BLaER1 treated with 17β-estradiol and CSF1 and Interleukin-3, amounts not matched to agents 10 nM and 100 nM (cell line): ENCODE measurements around the gene ATP13A3.

ENCODE experiments used
- H3K27ac ChIP-seq, 11 experiments: shearing (Covaris generic); formaldehyde crosslinking; 2 replicates each; pipeline ENCODE4 v1.8.1; 2022
- H3K27me3 ChIP-seq, 11 experiments: shearing (Covaris generic); formaldehyde crosslinking; 2 replicates each; pipeline ENCODE4 v1.8.1; 2022
- H3K36me3 ChIP-seq, 11 experiments: shearing (Covaris generic); formaldehyde crosslinking; 2 replicates each; pipeline ENCODE4 v1.8.1; 2022
- H3K4me1 ChIP-seq, 10 experiments: shearing (Covaris generic); formaldehyde crosslinking; 2 replicates each; pipeline ENCODE4 v1.8.1; 2022
- H3K4me2 ChIP-seq, 11 experiments: shearing (Covaris generic); formaldehyde crosslinking; 2 replicates each; pipeline ENCODE4 v1.8.1; 2022
- H3K4me3 ChIP-seq, 10 experiments: shearing (Covaris generic); formaldehyde crosslinking; 2 replicates each; pipeline ENCODE4 v1.8.1; 2022
- H3K9ac ChIP-seq, 11 experiments: shearing (Covaris generic); formaldehyde crosslinking; 2 replicates each; pipeline ENCODE4 v1.8.1; 2022
- H3K9me3 ChIP-seq, 11 experiments: shearing (Covaris generic); formaldehyde crosslinking; replicated peaks in 1 of 11; 2 replicates each; pipeline ENCODE4 v1.8.1; 2022
- H4K20me1 ChIP-seq, 11 experiments: shearing (Covaris generic); formaldehyde crosslinking; 2 replicates each; pipeline ENCODE4 v1.8.1; 2022
- Cebpa-rat ChIP-seq, 11 experiments: shearing (Covaris generic); IDR thresholded peaks; 2 replicates each; pipeline ENCODE4 v1.8.1; 2022

The ATP13A3 gene

GRCh38 chr3:194474675-194475074 lies 12.1 kb downstream of the ATP13A3 start:
- Histone ChIP-seq H3K36me3 (peaks cover 20 to 60% (median 36%) of the 10 kb centered on the region in 11 experiments; a peak in 21 of 22 replicates), H4K20me1 (peaks cover 49 to 100% (median 94%) of the 10 kb centered on the region in 11 experiments), H3K4me3 (no peak overlapping the region), H3K9ac (0 out of 22 replicates have a peak overlapping the region, but pooled peaks of 1 of the 11 experiments have one; percentile 45), H3K27me3 (no peaks in the 10 kb centered on the region), H3K4me1 (peaks cover 0 to 79% (median 4%) of the 10 kb centered on the region in 10 experiments; a peak in 9 of 20 replicates), H3K27ac (no peak overlapping the region), H3K9me3 (no peaks in the 10 kb centered on the region), H3K4me2 (peak overlapping the region in 2 of 11 experiments; percentile 22 to 72; a peak in 2 of 22 replicates)
- TF ChIP-seq Cebpa-rat (IDR thresholded peaks at IDR 0.05): no peak

GRCh38 chr3:194472290-194472920 lies 14.4 kb downstream of the ATP13A3 start:
- no peak overlapping the region for H3K27ac ChIP-seq
- no peaks in the 10 kb centered on the region for H3K9me3 ChIP-seq
- no peak for TF ChIP-seq Cebpa-rat (IDR thresholded peaks at IDR 0.05)
- no peak overlapping the region for H3K4me2 ChIP-seq
- H3K27me3 ChIP-seq: no peaks in the 10 kb centered on the region
- peaks cover 0 to 72% (median 5%) of the 10 kb centered on the region in 10 experiments; a peak in 10 of 20 replicates for H3K4me1 ChIP-seq
- H3K9ac ChIP-seq: no peak overlapping the region
- peaks cover 53 to 100% (median 98%) of the 10 kb centered on the region in 11 experiments for H4K20me1 ChIP-seq
- no peak overlapping the region for H3K4me3 ChIP-seq
- peaks cover 8 to 51% (median 17%) of the 10 kb centered on the region in 11 experiments; a peak in 17 of 22 replicates for H3K36me3 ChIP-seq

GRCh38 chr3:194471863-194472262 lies 14.9 kb downstream of the ATP13A3 start:
- Histone ChIP-seq H3K4me2 (peak overlapping the region in 1 of 11 experiments; percentile 2; a peak in 2 of 22 replicates), H4K20me1 (peaks cover 48 to 100% (median 97%) of the 10 kb centered on the region in 11 experiments)

GRCh38 chr3:194470615-194471014 lies 16.2 kb downstream of the ATP13A3 start:
- Histone ChIP-seq H3K27ac (no peak overlapping the region), H3K9me3 (0 out of 22 replicates have a peak, but pooled peaks cover 0 to under 1% (median 0%) of the 10 kb centered on the region in 11 experiments)

More at GRCh38 chr3:194471863-194472262, 14.9 kb downstream of the ATP13A3 start:
- no peak overlapping the region for H3K4me3 ChIP-seq
- peaks cover 5 to 46% (median 12%) of the 10 kb centered on the region in 11 experiments; a peak in 16 of 22 replicates for H3K36me3 ChIP-seq
- peak overlapping the region in 1 of 11 experiments; percentile 7; a peak in 1 of 22 replicates for H3K9ac ChIP-seq
- H3K27me3 ChIP-seq: no peaks in the 10 kb centered on the region
- peaks cover 0 to 72% (median 3%) of the 10 kb centered on the region in 10 experiments; a peak in 11 of 20 replicates for H3K4me1 ChIP-seq
- no peaks in the 10 kb centered on the region for H3K9me3 ChIP-seq
- H3K27ac ChIP-seq: no peak overlapping the region
- TF ChIP-seq Cebpa-rat (IDR thresholded peaks at IDR 0.05): no peak

DNA sequence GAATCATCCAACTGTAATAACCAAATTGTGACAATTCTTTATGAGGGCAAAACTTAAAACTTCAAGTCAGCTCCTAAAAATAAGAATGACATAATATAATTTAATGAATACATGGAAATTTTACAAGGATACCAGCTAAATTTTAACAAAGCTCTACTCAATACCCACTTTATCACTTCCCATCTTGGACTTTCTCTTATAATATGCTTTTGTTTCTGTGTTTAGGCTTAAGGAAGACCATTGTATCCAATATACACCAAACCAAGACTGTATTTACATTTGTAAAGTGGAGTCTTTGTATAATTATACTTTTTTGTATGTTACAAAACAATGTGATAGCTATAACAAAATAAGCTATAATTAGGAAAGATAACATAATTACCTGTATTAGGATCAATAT lies 16.8 kb downstream of the ATP13A3 start:
- H3K27me3 ChIP-seq: no peaks in the 10 kb centered on the region
- no peak for TF ChIP-seq Cebpa-rat (IDR thresholded peaks at IDR 0.05)
- 0 out of 22 replicates have a peak, but pooled peaks cover 0 to 6% (median 0%) of the 10 kb centered on the region in 11 experiments for H3K9me3 ChIP-seq
- no peak overlapping the region for H3K9ac ChIP-seq
- H3K27ac ChIP-seq: no peak overlapping the region
- H3K4me2 ChIP-seq: no peak overlapping the region
- H4K20me1 ChIP-seq: peaks cover 50 to 100% (median 95%) of the 10 kb centered on the region in 11 experiments
- no peak overlapping the region for H3K4me3 ChIP-seq
- H3K4me1 ChIP-seq: peaks cover 0 to 72% (median 10%) of the 10 kb centered on the region in 10 experiments; a peak in 14 of 20 replicates
- H3K36me3 ChIP-seq: peaks cover 5 to 40% (median 12%) of the 10 kb centered on the region in 11 experiments; a peak in 16 of 22 replicates

More at GRCh38 chr3:194470615-194471014, 16.2 kb downstream of the ATP13A3 start:
- Histone ChIP-seq H4K20me1 (peaks cover 45 to 100% (median 95%) of the 10 kb centered on the region in 11 experiments), H3K4me3 (no peak overlapping the region), H3K4me1 (peaks cover 0 to 72% (median 10%) of the 10 kb centered on the region in 10 experiments; a peak in 14 of 20 replicates), H3K36me3 (peaks cover 2 to 36% (median 6%) of the 10 kb centered on the region in 11 experiments; a peak in 15 of 22 replicates), H3K4me2 (no peak overlapping the region; a peak in 1 of 22 replicates), H3K27me3 (no peaks in the 10 kb centered on the region), H3K9ac (peak overlapping the region in 1 of 11 experiments; percentile 21; a peak in 1 of 22 replicates)
- TF ChIP-seq Cebpa-rat (IDR thresholded peaks at IDR 0.05): no peak

DNA sequence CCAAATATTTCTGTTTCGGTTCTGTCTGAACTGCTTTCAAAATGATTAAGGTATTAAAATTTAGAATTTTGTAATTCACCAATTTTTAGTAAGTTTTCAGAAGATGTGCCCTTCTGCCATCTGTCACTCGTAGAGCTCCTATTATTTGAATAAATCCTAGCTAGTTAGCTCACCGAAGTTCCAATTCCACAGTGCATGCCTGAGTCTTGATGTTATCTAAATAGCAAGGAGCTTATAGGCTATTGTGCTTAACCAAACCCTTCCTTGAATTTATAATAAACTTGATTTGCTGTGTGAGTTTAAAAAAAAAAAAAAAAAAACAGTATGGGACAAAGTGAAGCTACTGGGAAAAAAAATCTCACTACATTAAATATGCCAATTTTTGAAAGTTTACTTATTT lies 18.7 kb downstream of the ATP13A3 start:
- H3K36me3 ChIP-seq: peaks cover 11 to 51% (median 25%) of the 10 kb centered on the region in 11 experiments; a peak in 17 of 22 replicates
- peaks cover 0 to 66% (median 10%) of the 10 kb centered on the region in 10 experiments; a peak in 14 of 20 replicates for H3K4me1 ChIP-seq
- H3K27ac ChIP-seq: no peak overlapping the region
- no peak overlapping the region for H3K4me3 ChIP-seq
- H3K9ac ChIP-seq: no peak overlapping the region
- no peak for TF ChIP-seq Cebpa-rat (IDR thresholded peaks at IDR 0.05)
- no peaks in the 10 kb centered on the region for H3K27me3 ChIP-seq
- H3K9me3 ChIP-seq: 0 out of 22 replicates have a peak, but pooled peaks cover 0 to 6% (median 0%) of the 10 kb centered on the region in 11 experiments
- H3K4me2 ChIP-seq: no peak overlapping the region
- H4K20me1 ChIP-seq: peaks cover 40 to 100% (median 95%) of the 10 kb centered on the region in 11 experiments

GRCh38 chr3:194466761-194467356 lies 19.9 kb downstream of the ATP13A3 start:
- Histone ChIP-seq H3K36me3 (peaks cover 17 to 56% (median 32%) of the 10 kb centered on the region in 11 experiments; a peak in 21 of 22 replicates), H3K9me3 (0 out of 22 replicates have a peak, but pooled peaks cover 0 to 6% (median 0%) of the 10 kb centered on the region in 11 experiments), H3K4me1 (peaks cover 0 to 63% (median 10%) of the 10 kb centered on the region in 10 experiments; a peak in 14 of 20 replicates), H4K20me1 (peaks cover 40 to 100% (median 95%) of the 10 kb centered on the region in 11 experiments), H3K9ac (no peak overlapping the region), H3K27ac (no peak overlapping the region), H3K4me3 (no peak overlapping the region), H3K4me2 (peak overlapping the region in 7 of 11 experiments; percentile 1 to 52 (median 9); a peak in 7 of 22 replicates), H3K27me3 (no peaks in the 10 kb centered on the region)
- no peak for TF ChIP-seq Cebpa-rat (IDR thresholded peaks at IDR 0.05)

DNA sequence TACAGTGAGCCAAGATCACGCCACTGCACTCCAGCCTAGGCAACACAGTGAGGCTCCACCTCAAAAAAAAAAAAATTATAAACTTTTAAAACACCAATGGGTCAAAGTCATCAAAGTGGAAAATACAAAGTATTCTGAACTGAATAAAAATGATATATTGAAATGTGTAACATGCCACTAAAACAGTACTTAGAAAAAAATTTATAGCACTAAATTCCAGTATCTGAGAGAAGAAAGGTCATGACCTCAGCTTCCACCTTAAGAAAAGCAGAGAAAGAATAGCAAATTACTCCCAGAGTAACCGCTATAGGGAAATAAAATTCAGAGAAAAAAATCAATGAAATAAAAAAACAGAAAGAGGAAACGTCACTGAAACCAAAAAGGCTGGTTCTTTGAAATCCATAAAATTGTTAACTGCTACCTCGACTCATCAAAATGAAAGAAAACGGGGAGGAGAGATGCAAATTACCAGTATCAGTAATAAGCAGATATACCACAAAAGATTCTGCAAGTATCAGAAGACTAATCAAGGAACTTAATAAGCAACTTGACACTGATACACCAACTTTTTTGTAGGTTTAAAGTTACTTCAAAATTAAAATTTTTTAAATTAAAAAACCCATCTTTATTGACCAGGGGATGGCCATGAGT lies 20.8 kb downstream of the ATP13A3 start:
- Histone ChIP-seq H3K4me3 (no peak overlapping the region), H3K36me3 (peaks cover 21 to 56% (median 36%) of the 10 kb centered on the region in 11 experiments; a peak in 21 of 22 replicates), H3K9me3 (0 out of 22 replicates have a peak, but pooled peaks cover 0 to 6% (median 0%) of the 10 kb centered on the region in 11 experiments), H3K27ac (no peak overlapping the region), H3K27me3 (no peaks in the 10 kb centered on the region), H3K4me1 (peaks cover 0 to 55% (median 10%) of the 10 kb centered on the region in 10 experiments; a peak in 14 of 20 replicates), H4K20me1 (peaks cover 32 to 100% (median 91%) of the 10 kb centered on the region in 11 experiments; a peak in 21 of 22 replicates), H3K4me2 (peak overlapping the region in 6 of 11 experiments; percentile 1 to 52 (median 21); a peak in 8 of 22 replicates), H3K9ac (no peak overlapping the region)
- TF ChIP-seq Cebpa-rat (IDR thresholded peaks at IDR 0.05): no peak
